GM19324 (cell line): ENCODE data around the gene ARSJ.
"Not testable (repeated sequence)": the region's sequence is repeated elsewhere in the genome, so short reads cannot be mapped to it uniquely, and the experiment has no call there.

ENCODE experiments used
- ATAC-seq: cut with Tn5 transposase; IDR thresholded peaks from one replicate; pipeline ENCODE4 v1.9.1; 2021; ENCODE audit warnings: mild to moderate bottlenecking, moderate library complexity; ENCODE audit not compliant: unreplicated experiment, low FRiP score

The ARSJ gene

DNA sequence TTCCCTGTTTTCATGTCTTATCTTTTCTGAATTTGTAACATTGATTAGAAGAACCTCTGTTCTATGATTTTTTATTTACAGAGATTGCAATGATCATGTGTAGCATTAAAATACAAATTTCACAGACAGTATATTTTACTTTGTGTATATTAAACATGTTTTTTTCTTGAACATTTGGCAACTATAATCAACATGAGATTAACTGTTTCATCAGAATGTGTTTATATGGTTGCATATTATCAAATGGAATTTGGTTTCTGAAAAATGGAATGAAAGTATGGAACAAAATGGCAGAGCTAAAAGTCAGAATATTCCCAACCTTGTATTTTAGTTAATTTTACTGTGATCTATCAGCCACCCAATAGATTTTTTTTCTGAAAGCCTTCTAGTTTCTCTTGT lies 19.9 kb downstream of the ARSJ start:
- ATAC-seq = no peak

DNA sequence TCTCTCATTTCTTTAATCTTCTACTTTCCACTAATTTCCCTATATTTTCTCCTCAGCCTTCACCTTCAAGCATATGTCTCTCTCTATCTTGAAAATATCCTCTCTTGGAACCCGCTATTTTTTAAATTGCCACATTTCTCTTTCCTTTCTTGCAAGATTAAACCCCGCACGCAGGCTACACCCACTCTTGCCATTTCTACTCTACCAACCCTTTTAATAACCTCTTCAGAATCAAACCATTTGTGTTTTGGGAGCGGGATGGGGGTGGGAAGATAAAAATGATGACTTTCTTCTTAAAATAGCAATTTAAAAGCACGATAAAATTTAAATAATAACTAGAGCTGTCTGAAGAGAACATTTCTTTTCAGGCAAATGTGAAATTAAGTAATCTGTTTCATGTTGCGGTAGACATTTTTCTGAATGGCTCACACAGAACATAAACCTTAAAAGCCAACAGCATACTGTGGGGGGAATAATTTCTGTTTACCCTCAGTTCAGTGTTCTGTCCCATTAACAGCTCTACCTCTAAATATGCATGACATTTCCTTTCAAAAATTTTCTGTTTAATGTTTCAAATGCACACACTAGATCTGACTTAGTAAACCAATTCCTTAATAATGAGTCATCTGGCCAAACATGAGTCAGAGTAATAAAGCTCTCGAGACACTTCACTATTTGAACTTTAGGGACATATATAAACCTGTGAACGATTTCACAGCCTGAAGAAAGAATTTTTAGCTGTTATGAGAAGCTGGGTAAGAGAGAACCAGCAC lies 20.5 kb downstream of the ARSJ start:
- ATAC-seq = no peak

DNA sequence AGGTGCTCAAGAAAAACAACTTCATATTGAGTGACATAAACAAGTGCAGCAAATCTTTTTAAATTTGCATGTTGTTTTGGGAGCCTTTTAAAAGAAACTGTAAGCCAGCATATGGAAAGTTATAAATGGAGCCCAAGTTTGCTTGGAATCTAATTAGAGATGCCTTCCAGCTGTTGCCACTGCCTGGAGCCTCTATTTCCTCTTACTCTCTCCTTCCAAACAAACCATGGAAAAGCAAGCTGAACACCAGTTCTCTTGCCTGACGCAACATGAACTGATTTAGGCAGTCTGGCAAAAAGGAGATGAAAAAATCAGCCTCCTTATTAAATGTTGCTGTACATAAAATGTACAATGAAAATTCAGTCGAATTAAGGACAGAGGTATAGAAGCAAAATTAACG lies 21.5 kb downstream of the ARSJ start:
- ATAC-seq = no peak

DNA sequence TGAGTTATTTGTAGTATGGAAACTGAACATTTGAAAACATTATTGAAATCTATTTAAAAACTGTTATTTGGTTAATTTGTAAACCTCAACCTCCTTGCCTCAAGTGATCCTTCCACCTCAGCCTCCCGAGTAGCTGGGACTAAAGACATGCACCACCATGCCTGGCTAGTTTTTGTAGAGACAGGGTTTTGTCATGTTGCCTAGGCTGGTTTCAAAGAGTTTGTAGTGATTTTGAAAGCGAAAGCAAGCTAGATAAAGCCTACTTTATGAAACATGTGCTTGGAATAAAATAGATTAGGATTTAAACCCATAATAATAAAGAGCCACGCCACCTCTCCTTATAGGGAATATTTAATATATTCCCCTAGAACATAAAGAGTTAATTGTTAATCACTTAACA lies 23.5 kb downstream of the ARSJ start:
- no peak for ATAC-seq

DNA sequence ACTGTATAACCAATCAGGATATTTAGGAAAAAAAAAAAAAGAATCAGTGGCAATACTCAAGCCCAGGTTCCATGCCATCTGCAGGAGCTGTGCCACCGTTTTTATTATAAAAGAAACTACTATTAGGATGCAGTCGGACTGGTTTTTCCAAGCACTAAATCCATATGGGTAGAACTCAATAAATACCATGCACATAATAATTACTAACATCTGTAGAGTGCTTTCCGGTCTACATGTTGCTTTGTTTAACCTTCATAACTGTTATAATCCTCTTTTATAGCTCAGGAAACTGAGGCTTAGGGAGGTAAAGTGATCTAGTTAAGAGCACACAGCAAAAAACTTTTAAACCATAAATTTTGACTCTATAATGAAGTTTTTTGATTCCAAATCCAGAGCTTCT lies 24.0 kb downstream of the ARSJ start:
- no peak for ATAC-seq

DNA sequence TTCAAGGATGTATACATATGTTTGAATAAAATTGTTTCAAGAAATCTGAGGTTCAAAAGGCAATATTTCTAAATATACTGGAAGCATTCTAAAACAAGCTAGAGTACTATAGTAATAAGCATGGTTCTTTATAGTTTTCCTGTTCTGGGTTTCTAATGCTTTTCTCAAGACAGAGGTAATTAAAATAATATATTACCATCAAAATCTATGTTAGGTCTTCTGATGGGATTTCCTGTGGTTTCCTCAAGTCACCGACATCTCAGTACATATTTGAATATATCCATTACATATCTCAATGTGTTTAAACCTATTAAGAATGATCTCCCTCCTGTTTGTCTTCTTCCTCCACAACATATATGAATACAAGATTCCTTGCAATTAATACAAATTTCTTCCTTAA lies 25.6 kb downstream of the ARSJ start:
- no peak for ATAC-seq

DNA sequence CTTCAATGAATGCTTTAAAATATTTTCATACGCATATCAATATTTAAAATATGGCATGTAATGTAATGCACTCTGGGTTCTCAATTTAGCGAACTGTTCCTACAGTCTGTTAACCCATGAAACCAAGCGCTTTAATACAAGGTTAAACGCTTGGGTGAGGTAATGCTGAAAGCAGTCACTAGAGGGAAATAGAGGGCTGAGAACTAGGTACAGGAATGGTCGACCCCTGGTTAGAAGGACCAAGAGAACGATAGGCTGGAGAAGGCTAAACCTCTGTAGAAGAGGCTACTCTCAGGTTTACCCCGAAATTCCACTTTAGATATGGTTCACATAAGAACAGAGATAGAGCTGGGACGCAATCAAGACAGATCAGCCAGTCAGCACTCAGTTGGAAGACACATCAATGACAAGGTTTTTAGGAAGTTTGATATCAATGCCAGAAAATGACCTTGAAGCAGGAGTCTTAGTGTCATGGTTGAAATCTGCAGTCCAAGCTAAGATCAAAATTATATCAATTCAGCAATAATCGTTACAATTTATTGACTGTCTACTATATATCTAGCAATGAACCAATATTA lies 26.9 kb downstream of the ARSJ start:
- ATAC-seq = peak; percentile 92

DNA sequence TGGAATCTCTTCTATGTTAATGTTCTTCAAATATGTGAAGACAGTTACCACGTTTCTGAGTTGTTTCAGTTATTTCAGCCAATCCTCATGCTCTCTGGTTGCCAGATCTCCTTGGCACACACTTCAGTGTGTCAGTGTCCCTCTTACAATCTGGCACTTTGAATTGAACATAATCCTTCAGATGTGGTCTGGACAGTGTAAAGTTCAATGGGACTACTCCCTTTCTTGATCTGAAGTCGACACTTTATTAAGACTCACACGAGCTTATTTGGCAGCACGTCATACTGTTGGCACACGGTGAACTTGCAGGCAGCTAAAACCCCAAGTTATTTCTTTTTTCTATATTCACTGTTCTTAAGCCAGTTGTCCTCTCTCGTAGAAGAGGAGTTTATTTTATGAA lies 28.2 kb downstream of the ARSJ start:
- ATAC-seq = no peak

DNA sequence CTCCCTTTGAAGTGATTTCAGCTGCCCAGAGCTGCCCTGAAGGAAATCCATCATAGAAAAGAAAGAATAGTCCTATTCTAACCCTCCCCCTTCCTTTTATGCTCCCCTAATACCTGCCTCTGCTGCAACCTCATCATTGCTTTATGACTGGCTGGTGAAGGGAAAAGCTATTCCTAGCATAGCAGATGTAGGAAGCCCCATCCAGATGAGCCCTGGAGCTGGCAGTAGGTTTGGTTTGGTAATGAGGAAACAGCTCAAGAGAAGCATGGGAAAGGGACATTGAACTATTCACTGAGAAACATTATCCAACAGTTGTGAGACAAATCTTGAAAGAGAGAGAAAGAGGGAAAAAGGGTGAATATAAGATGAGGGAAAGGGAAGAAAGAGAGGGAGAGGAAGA lies 29.2 kb downstream of the ARSJ start:
- no peak for ATAC-seq

DNA sequence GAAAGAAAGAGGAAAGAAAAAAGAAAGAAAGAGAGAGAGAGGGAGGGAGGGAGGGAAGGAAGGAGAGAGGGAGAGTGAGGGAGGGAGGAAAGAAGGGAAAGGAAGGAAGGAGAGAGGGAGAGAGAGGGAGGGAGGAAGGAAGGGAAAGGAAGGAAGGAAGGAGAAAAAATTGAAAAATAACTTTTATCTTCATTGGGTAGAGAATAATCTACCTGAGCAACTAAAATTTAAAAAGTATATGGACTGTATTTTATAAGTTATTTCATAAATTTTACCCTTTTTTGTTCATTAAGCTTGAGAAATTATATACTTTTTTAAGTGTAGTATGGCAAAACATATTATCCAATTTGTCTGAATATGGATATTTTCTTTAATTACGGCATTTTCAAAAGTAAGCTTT lies 32.0 kb downstream of the ARSJ start:
- ATAC-seq = no peak

DNA sequence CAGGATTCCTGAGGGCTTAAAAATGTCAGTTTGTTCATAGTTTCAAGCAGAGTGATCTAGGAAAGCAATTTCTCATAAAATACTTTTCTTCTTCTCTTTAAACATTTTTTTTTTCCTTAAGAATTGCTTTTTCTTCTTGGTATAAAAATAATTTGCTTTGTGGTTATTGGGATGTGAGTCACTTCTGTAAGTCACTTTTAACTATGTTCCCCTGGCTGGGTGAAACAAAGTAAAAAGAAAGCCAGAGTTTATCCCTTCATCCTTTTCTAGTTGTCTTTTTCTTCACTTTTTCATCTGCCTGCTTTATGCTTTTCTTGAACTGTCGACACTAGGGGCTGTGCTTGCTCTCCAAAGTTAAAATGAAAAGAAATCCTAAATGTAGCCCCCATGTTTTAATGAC lies 33.5 kb downstream of the ARSJ start:
- ATAC-seq = no peak

DNA sequence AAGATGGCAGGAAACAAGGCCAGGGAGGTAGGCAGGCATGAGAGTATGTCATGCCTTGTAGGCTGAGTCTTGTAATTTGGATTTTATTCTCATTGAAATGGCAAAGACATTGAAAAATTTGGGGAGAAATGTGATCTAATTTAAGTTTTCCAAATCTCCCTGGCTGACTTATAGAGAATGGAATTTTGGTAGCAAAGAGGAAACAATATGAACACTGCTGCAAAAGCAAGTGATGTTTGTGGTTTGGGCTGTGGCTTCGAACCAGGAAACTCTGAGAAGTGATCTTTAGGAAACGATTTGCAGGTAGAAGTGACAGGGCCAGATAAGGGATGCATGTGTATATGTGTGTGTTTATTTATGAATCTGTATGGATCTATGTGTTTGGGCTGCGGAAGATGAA lies 35.6 kb downstream of the ARSJ start:
- no peak for ATAC-seq

DNA sequence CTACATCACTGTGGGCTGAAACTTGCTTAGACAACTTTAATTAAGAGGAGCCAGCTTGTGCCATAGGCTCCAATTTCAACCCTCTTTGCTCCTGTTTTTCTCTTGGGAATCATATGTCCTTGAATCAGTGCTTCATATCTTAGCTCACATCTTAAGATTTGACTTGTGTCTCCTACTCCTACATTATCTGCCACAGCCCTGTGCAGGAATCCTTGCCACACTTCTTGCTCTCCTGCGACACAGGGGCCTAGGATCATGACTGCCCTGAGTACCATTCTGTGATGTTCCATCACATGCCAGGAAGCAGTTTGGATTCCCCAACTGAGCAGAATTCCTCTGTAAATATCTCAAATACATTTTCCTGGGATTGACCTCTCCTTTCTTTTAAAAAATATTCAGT lies 36.4 kb downstream of the ARSJ start:
- no peak for ATAC-seq

DNA sequence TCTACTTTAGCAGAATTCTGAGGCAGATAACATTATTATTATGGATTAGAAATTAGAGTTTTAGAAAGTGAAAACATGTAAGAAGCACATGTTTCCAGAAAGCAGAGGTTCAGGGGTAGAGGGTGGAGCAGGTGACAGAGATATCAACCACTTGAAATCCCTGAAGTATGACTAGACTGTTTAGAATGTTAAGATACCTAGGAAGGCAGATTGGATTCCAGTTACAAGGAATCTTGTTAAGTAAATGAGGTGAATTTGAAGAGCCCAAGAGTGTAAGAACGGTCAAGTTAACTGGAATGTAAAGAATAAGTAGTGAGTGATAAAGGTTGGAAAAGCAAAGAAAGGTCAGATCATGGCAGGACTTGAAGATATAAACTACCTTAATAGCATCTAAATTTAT lies 37.6 kb downstream of the ARSJ start:
- no peak for ATAC-seq

DNA sequence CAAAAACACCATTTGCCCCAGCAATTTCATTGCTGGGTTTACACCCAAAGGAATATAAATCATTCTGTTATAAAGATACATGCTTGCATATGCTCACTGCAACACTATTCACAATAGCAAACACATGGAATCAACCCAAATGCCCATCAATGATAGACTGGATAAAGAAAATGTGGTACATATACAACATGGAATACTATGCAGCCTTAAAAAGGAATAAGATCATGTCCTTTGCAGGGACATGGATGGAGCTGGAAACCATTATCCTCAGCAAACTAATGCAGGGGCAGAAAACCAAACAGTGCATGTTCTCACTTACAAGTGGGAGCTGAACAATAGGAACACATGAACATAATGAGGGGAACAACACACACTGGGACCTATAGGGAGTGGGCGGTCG lies 39.3 kb downstream of the ARSJ start:
- ATAC-seq = not testable (repeated sequence)

DNA sequence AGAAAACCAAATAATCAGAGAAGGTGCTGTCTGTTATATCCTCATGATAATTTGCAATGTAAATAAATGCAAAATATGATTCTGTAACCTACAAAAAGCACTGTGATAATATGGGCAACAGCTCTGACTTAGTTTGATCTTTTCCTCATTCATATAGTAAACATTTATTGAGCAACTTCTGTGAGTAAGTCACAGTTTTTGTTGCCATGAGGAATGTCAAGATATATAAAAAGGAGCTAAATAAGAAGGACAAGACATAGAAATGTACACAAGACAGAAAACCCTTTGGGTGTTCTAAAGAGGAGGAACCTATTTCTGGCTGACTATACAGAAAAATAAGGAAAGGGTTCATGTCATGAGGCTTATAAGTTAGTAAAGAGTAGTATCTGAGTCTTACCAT lies 44.3 kb downstream of the ARSJ start:
- ATAC-seq = no peak

DNA sequence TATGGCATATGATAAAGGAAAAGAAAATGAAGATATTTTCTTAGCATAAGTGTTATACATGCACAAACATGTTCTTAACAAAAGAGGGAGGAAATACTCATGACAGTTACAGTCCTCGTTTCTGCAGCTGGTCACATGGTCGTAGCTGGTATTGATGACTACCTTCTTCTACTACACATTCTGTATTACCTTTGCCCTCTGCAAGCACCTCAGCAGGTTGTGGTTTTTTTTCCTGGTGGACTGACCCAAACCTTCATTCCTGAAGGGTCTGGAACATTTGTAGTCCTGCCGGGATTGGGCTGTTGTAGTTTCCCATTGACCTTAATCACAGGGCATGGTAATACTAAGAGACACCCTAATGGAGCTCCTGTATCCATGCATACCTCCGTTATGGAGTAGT lies 54.7 kb downstream of the ARSJ start:
- ATAC-seq = not testable (repeated sequence)

DNA sequence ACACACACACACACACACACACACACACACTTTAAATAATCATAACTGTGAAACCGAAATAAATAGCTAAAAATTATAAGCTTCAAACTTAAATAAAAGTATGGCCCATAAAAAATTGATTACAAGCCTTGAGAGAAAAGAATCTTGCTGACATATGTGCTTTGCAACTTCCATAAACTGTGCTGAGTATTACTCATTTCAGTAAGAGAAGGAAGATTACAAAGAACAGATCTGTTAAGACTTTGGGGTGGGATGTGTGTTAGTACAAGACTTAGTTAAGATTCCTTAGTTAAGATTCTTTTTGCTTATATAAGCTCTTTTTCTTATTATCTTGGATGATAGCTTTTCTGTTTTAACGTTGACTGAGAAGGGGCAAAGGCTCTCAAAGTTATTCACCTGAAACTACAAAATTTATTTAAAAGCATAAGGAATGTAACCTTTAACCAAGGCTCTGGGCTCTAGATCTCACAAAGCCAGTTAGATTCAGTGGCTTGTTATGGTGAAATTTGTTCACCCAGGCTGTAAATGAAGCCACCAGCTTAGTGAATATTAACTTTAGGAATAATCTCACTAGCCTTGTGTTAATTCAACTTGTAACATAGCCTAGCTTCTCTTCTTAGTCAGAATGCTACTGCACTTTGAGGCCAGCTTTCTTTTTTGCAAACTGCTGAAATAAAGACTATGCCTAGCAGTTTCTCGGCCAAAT lies 58.2 kb downstream of the ARSJ start:
- ATAC-seq = no peak

DNA sequence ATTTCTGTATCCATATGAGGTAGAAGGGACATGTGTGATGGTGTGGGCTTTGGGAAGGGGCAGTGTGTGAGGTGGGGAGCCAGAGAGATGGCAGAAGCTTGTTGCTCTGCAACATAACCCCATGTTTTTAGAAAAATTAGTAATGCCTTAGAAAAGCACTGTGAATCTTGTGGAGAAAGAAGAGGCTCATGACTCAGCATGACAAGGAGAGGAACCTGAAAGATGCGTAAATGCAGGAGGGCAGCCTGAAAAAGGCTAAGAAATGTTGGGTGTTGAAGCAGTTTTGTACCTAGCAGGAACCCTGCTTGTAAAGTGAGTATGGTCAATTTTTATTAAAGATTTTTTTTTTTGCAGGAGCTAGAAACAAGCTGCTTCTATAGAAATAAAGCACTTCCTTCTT lies 59.8 kb downstream of the ARSJ start:
- no peak for ATAC-seq

DNA sequence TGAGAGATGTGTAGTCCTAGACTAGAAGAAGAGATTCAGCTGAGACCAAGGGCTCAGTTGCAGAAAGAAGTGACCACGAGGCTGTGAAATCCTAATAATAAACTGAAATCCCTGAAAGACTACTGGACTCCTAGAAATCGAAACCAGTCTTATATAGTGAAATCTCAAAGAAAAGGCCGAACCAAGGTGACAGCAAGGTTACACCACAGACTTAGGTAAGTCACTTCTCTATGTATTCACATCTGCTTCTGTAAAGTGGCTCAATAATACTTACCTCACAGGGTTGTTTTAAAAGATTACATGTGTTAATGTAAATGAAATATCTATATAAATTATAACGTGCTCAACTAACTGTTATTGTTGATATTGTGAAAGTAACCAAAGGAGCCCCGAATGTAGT lies 60.3 kb downstream of the ARSJ start:
- no peak for ATAC-seq

DNA sequence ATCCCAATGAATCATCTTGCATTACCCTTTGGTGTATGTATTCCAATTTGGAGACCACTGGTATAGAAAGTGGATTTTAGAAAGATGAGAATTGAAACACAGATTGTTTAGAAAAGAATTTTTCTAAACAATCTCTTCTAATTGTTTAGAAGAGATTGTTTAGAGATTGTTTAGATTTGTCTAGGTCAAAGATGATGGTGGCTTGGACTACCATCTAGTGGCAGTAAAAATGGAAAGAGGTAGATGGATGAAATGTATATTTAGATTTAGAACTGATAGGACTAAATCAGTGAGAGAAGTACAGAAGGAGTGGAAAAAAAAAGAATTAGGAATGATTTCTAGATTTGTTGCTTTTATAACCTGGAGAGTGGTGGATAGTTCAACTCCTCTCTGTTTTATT lies 70.6 kb downstream of the ARSJ start:
- no peak for ATAC-seq

DNA sequence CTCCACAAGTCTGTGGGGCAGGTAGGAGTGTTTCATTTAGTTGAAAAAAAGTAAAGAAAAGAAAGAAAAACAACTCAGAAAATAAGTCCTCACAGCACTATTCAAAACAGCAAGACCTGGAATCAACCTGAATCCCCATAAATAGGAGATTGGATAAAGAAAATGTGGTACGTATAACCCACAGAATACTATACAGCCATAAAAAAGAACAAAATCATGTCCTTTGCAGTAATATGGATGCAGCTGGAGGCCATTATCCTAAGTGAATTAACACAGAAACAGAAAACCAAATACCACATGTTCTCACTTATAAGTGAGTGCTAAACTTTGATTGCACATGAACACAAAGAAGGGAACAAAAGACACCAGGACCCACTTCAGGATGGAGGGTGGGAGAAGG lies 71.9 kb downstream of the ARSJ start:
- no peak for ATAC-seq
